HepG2 (cell line): ENCODE measurements around the gene MRPL30. TPM values are rescaled to one million over a fixed set of nuclear protein-coding genes. Genes with fewer than 3 reads are reported as not detected.
A peak's percentile ranks its signal among the peaks of the same experiment; 100 is the strongest.

Source experiments
- BRD4 ChIP-seq: sonication (generic); formaldehyde crosslinking; IDR thresholded peaks from 2 replicates; pipeline ENCODE4 v1.4.0; 2020; ENCODE audit warnings: missing genetic modification reagents
- FOSL2 ChIP-seq: sonication (generic); formaldehyde crosslinking; IDR thresholded peaks from 2 replicates; pipeline ENCODE4 v1.4.0; 2020; ENCODE audit warnings: missing genetic modification reagents
- GTF2F1 ChIP-seq: fragments of 150-350 bp; IDR thresholded peaks from 2 replicates; pipeline ENCODE4 v1.6.1; 2014; ENCODE audit warnings: low read length
- JARID2 ChIP-seq: sonication (generic); formaldehyde crosslinking; IDR thresholded peaks from 2 replicates; pipeline ENCODE4 v1.8.1; 2023; ENCODE audit warnings: missing genetic modification reagents, inconsistent platforms; ENCODE audit not compliant: insufficient replicate concordance
- KAT8 ChIP-seq: IDR thresholded peaks from 2 replicates; pipeline ENCODE4 v1.6.1; 2016; ENCODE audit warnings: missing genetic modification reagents, missing compliant biosample characterization
- MBD4 ChIP-seq: IDR thresholded peaks from 2 replicates; pipeline ENCODE4 v1.6.1; 2012; ENCODE audit warnings: low read length, inconsistent platforms, borderline replicate concordance
- PCBP1 ChIP-seq: fragments of 200-400 bp; formaldehyde crosslinking; IDR thresholded peaks from 2 replicates; pipeline ENCODE4 v1.6.1; 2017; ENCODE audit warnings: mild to moderate bottlenecking, low read depth, low read length, borderline replicate concordance
- POLR2G ChIP-seq: fragments of 200-400 bp; formaldehyde crosslinking; IDR thresholded peaks from 2 replicates; pipeline ENCODE4 v1.6.1; 2018; ENCODE audit warnings: mild to moderate bottlenecking, low read depth, low read length, moderate library complexity
- SAP130 ChIP-seq: IDR thresholded peaks from 2 replicates; pipeline ENCODE4 v1.6.1; 2016; ENCODE audit warnings: low read depth
- SMAD1 ChIP-seq: sonication (generic); formaldehyde crosslinking; IDR thresholded peaks from 2 replicates; pipeline ENCODE4 v1.4.0; 2020; ENCODE audit warnings: missing genetic modification reagents, low read depth, mild to moderate bottlenecking, borderline replicate concordance
- SMARCC2 ChIP-seq: fragments of 450-650 bp; IDR thresholded peaks from 2 replicates; pipeline ENCODE4 v1.6.1; 2017; ENCODE audit warnings: antibody characterized with exemption, mild to moderate bottlenecking
- ZMYM3 ChIP-seq: sonication (generic); formaldehyde crosslinking; IDR thresholded peaks from 2 replicates; pipeline ENCODE4 v1.5.1; 2020; ENCODE audit warnings: mild to moderate bottlenecking, missing genetic modification reagents
- ZNF160 ChIP-seq: sonication (generic); formaldehyde crosslinking; IDR thresholded peaks from 2 replicates; pipeline ENCODE4 v1.8.0; 2022; ENCODE audit warnings: mild to moderate bottlenecking, inconsistent platforms, missing genetic modification reagents
- ZNF367 ChIP-seq: sonication (generic); formaldehyde crosslinking; IDR thresholded peaks from 2 replicates; pipeline ENCODE4 v1.4.0; 2020; ENCODE audit warnings: missing genetic modification reagents, borderline replicate concordance
- ZNF430 ChIP-seq: sonication (generic); formaldehyde crosslinking; IDR thresholded peaks from 2 replicates; pipeline ENCODE4 v1.9.0; 2021; ENCODE audit warnings: mild to moderate bottlenecking, missing genetic modification reagents
- ZNF441 ChIP-seq: sonication (generic); formaldehyde crosslinking; IDR thresholded peaks from 2 replicates; pipeline ENCODE4 v1.7.0; 2021; ENCODE audit warnings: missing genetic modification reagents, borderline replicate concordance
- ZNF782 ChIP-seq: sonication (generic); formaldehyde crosslinking; IDR thresholded peaks from 2 replicates; pipeline ENCODE4 v1.4.0; 2020; ENCODE audit warnings: missing genetic modification reagents, mild to moderate bottlenecking, borderline replicate concordance
- ZSCAN30 ChIP-seq: sonication (generic); formaldehyde crosslinking; IDR thresholded peaks from 2 replicates; pipeline ENCODE4 v1.5.0; 2020; ENCODE audit warnings: mild to moderate bottlenecking, missing genetic modification reagents
- ZSCAN9 ChIP-seq: IDR thresholded peaks from 2 replicates; pipeline ENCODE4 v1.6.1; 2016; ENCODE audit warnings: borderline replicate concordance
- polyA plus RNA-seq, 8 experiments: library from polyadenylated mRNA; depleted of rRNA in 3 of 8; stranded (reverse) in 7 of 8; unstranded in 1 of 8; fragments of >200 nt; fragmentation: Illumina TruSeq in 4 of 8; extraction: Trizol in 4 of 8; gene quantifications; 2 replicates each; pipeline versions ENCODE4 v1.2.1 to v1.2.3, GENCODE V29; 2011 to 2016; ENCODE audit warnings: low read depth in 4 of 8, missing spikeins in 1 of 8, mixed read lengths in 1 of 8; ENCODE audit not compliant: insufficient read depth in 1 of 8
- total RNA-seq, 5 experiments: library from RNA; depleted of rRNA; stranded (reverse); fragments of >200 nt; fragmentation: Illumina TruSeq; extraction: Trizol; gene quantifications; 2 replicates each; pipeline ENCODE4 v1.2.3, GENCODE V29; 2016; ENCODE audit warnings: low read depth in 1 of 5
- TF ChIP-seq, protein P1 (sequence below): IDR thresholded peaks from 2 replicates; pipeline ENCODE4 v1.6.1; 2012; ENCODE audit warnings: low read depth, low read length, improper control_type of control experiment
- TF ChIP-seq, protein P2 (sequence below): sonication (generic); formaldehyde crosslinking; IDR thresholded peaks from 2 replicates; pipeline ENCODE4 v1.4.0; 2020; ENCODE audit warnings: low read depth, mild to moderate bottlenecking, missing genetic modification reagents
- TF ChIP-seq, protein P3 (sequence below): sonication (generic); formaldehyde crosslinking; IDR thresholded peaks from 2 replicates; pipeline ENCODE4 v1.5.0; 2020; ENCODE audit warnings: missing genetic modification reagents, mild to moderate bottlenecking, borderline replicate concordance
- TF ChIP-seq, protein P4 (sequence below): sonication (generic); formaldehyde crosslinking; IDR thresholded peaks from 2 replicates; pipeline ENCODE4 v1.4.0; 2020; ENCODE audit warnings: mild to moderate bottlenecking, low read depth, missing genetic modification reagents

The MRPL30 gene
- total and polyA plus RNA-seq, 2 of the 13 experiments (the other 11 are each of a cell fraction or from before 2014, with no cell fraction given) = 30.2 to 75.3 TPM

DNA sequence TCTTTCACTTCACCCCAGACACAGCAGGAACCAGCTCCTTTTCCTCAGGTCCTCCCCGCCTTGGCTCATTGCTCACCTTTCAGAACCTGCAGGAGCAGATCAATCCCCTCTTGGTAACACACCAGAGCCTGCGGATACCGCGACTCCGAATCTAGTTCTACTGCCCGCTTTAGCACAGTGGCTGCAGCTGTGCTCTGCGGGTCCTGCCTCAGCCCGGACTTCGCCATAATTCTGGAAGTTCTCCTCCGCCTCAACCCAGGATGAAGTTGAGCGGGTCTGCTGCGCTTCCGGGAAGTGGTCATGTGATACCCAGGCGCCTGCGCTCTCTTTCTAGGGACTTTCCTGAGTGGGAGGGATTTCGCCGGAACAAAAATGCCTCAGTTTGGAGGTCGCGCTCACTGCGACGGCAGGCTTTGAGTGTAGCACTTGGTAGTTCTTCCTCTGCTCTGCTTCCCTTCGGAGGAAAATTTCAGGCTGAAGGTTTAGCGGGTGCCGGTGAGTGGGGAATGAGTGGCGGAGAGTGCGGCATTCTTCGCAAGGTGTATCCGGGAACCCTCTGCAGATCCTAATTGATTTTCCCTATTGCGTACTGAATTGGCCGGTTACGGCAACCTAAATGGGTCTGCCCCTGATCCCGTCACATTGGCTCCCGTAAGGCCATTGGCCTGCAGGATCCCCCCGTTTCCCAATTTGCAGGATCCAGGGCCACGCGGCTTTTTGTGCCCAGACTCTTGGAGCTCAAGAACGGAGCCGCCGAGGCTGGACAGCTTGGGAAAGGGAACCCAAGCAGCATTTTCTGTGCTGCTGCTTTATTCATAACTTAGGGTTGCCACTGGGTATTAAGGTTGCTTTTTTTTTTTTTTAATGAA is at the start of gene MRPL30, which contains the start of gene MITD1 (continued):
- peak; percentile 91 for TF ChIP-seq ZNF430
- TF ChIP-seq BRD4 = peak; percentile 98; the same call in 1 of the 2 replicates
- TF ChIP-seq GTF2F1 = peak; percentile 95
- TF ChIP-seq SMARCC2 = 0 out of 2 replicates have a peak, but pooled peaks have one; percentile 36
- TF ChIP-seq ZMYM3 = peak; percentile 73
- peak; percentile 99 for TF ChIP-seq ZSCAN9
- TF ChIP-seq POLR2G = peak; percentile 96
- TF ChIP-seq SMAD1 (CRISPR knock-in tag) = peak; percentile 98; the same call in 1 of the 2 replicates
- peak; percentile 29 for TF ChIP-seq JARID2 (CRISPR knock-in tag)
- peak; percentile 80 for TF ChIP-seq ZNF441
- TF ChIP-seq, protein P1, sequence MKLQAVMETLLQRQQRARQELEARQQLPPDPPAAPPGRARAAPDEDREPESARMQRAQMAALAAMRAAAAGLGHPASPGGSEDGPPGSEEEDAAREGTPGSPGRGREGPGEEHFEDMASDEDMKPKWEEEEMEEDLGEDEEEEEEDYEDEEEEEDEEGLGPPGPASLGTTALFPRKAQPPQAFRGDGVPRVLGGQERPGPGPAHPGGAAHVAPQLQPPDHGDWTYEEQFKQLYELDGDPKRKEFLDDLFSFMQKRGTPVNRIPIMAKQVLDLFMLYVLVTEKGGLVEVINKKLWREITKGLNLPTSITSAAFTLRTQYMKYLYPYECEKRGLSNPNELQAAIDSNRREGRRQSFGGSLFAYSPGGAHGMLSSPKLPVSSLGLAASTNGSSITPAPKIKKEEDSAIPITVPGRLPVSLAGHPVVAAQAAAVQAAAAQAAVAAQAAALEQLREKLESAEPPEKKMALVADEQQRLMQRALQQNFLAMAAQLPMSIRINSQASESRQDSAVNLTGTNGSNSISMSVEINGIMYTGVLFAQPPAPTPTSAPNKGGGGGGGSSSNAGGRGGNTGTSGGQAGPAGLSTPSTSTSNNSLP = peak; percentile 32; the same call in 1 of the 2 replicates
- TF ChIP-seq ZSCAN30 (CRISPR knock-in tag) = no peak
- TF ChIP-seq KAT8 (CRISPR knock-in tag) = peak; percentile 100
- TF ChIP-seq, protein P2, sequence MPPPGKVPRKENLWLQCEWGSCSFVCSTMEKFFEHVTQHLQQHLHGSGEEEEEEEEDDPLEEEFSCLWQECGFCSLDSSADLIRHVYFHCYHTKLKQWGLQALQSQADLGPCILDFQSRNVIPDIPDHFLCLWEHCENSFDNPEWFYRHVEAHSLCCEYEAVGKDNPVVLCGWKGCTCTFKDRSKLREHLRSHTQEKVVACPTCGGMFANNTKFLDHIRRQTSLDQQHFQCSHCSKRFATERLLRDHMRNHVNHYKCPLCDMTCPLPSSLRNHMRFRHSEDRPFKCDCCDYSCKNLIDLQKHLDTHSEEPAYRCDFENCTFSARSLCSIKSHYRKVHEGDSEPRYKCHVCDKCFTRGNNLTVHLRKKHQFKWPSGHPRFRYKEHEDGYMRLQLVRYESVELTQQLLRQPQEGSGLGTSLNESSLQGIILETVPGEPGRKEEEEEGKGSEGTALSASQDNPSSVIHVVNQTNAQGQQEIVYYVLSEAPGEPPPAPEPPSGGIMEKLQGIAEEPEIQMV = peak; percentile 31; the same call in 1 of the 2 replicates
- TF ChIP-seq ZNF367 (CRISPR knock-in tag) = peak; percentile 10; the same call in 1 of the 2 replicates
- peak; percentile 70 for TF ChIP-seq FOSL2 (CRISPR knock-in tag)
- TF ChIP-seq SAP130 = peak; percentile 100
- TF ChIP-seq ZNF782 = peak; percentile 56; the same call in 1 of the 2 replicates
- TF ChIP-seq, protein P3, sequence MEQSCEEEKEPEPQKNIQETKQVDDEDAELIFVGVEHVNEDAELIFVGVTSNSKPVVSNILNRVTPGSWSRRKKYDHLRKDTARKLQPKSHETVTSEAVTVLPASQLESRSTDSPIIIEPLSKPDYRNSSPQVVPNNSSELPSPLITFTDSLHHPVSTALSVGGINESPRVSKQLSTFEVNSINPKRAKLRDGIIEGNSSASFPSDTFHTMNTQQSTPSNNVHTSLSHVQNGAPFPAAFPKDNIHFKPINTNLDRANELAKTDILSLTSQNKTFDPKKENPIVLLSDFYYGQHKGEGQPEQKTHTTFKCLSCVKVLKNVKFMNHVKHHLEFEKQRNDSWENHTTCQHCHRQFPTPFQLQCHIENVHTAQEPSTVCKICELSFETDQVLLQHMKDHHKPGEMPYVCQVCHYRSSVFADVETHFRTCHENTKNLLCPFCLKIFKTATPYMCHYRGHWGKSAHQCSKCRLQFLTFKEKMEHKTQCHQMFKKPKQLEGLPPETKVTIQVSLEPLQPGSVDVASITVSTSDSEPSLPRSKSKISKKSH (CRISPR knock-in tag) = peak; percentile 79; the same call in 1 of the 2 replicates
- TF ChIP-seq, protein P4, sequence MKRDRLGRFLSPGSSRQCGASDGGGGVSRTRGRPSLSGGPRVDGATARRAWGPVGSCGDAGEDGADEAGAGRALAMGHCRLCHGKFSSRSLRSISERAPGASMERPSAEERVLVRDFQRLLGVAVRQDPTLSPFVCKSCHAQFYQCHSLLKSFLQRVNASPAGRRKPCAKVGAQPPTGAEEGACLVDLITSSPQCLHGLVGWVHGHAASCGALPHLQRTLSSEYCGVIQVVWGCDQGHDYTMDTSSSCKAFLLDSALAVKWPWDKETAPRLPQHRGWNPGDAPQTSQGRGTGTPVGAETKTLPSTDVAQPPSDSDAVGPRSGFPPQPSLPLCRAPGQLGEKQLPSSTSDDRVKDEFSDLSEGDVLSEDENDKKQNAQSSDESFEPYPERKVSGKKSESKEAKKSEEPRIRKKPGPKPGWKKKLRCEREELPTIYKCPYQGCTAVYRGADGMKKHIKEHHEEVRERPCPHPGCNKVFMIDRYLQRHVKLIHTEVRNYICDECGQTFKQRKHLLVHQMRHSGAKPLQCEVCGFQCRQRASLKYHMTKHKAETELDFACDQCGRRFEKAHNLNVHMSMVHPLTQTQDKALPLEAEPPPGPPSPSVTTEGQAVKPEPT = no peak; the same call in 1 of the 2 replicates
- TF ChIP-seq MBD4 = peak; percentile 84; the same call in 1 of the 2 replicates
- 0 out of 2 replicates have a peak, but pooled peaks have one; percentile 54 for TF ChIP-seq PCBP1
- TF ChIP-seq ZNF160 = peak; percentile 76; the same call in 1 of the 2 replicates
